Keratinocyte (primary cell): Measurements from ENCODE around the gene GARNL3.

Source experiments
- CTCF ChIP-seq, 3 experiments: IDR thresholded peaks in 1 of 3; conservative IDR thresholded peaks in 1 of 3; optimal IDR thresholded peaks in 1 of 3; 2 replicates in 2 of 3; 3 replicates in 1 of 3; pipeline versions ENCODE3 to v1.5.1; 2011; ENCODE audit warnings: low read length in 3 of 3, mild to moderate bottlenecking in 3 of 3, moderate library complexity in 2 of 3, control low read depth in 1 of 3, inconsistent platforms in 1 of 3; ENCODE audit not compliant: insufficient read depth in 2 of 3; ENCODE audit errors: extremely low read depth in 1 of 3
- EZH2 ChIP-seq: IDR thresholded peaks from one replicate; pipeline ENCODE4 v1.6.1; 2012; ENCODE audit warnings: inconsistent platforms, mild to moderate bottlenecking, low read length, moderate library complexity

DNA sequence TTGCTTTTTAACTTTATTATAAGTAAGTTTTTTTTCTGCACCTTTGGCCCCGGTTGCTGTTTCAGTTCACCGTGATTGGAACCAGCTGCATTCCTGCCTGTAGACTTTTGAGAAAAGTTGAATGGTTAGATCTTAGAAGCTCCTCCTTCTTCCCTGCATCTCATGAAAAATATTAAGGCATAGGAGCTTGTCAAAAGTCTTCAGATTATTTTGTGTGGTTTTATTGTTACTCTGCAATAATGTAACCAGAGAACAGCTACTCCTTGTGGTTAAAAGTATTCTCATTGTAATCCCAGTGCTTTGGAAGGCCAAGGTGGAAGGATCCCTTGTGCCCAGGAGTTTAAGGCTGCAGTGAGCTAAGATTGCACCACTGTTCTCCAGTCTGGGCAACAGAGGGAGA lies 129.1 kb downstream of the GARNL3 start:
- TF ChIP-seq CTCF (optimal IDR thresholded peaks at IDR 0.05 in 1 of 3, IDR thresholded peaks at IDR 0.05 in 1 of 3, conservative IDR thresholded peaks at IDR 0.05 in 1 of 3; ENCODE audit: extremely low read depth in 1 of 3, insufficient read depth in 2 of 3, low read length in 3 of 3): peak in 1 of 3 experiments; percentile 16
- TF ChIP-seq EZH2: no peak
